BLaER1 treated with 17β-estradiol and CSF1 and Interleukin-3, amounts not matched to agents 10 nM and 100 nM (cell line): Measurements from ENCODE around the gene VEGFB.

Experiments used
- H3K27ac ChIP-seq, 11 experiments: shearing (Covaris generic); formaldehyde crosslinking; 2 replicates each; pipeline ENCODE4 v1.8.1; 2022
- H3K27me3 ChIP-seq, 11 experiments: shearing (Covaris generic); formaldehyde crosslinking; 2 replicates each; pipeline ENCODE4 v1.8.1; 2022
- H3K36me3 ChIP-seq, 11 experiments: shearing (Covaris generic); formaldehyde crosslinking; 2 replicates each; pipeline ENCODE4 v1.8.1; 2022
- H3K4me1 ChIP-seq, 10 experiments: shearing (Covaris generic); formaldehyde crosslinking; 2 replicates each; pipeline ENCODE4 v1.8.1; 2022
- H3K4me2 ChIP-seq, 11 experiments: shearing (Covaris generic); formaldehyde crosslinking; 2 replicates each; pipeline ENCODE4 v1.8.1; 2022
- H3K4me3 ChIP-seq, 10 experiments: shearing (Covaris generic); formaldehyde crosslinking; 2 replicates each; pipeline ENCODE4 v1.8.1; 2022
- H3K9ac ChIP-seq, 11 experiments: shearing (Covaris generic); formaldehyde crosslinking; 2 replicates each; pipeline ENCODE4 v1.8.1; 2022
- H3K9me3 ChIP-seq, 11 experiments: shearing (Covaris generic); formaldehyde crosslinking; replicated peaks in 1 of 11; 2 replicates each; pipeline ENCODE4 v1.8.1; 2022
- H4K20me1 ChIP-seq, 11 experiments: shearing (Covaris generic); formaldehyde crosslinking; 2 replicates each; pipeline ENCODE4 v1.8.1; 2022
- Cebpa-rat ChIP-seq, 11 experiments: shearing (Covaris generic); IDR thresholded peaks; 2 replicates each; pipeline ENCODE4 v1.8.1; 2022

Gene VEGFB

GRCh38 chr11:64231546-64231945, 2.8 kb upstream of the VEGFB start:
- Histone ChIP-seq H3K9me3 (no peaks in the 10 kb centered on the region), H3K4me3 (peak overlapping the region; percentile 65 to 79 (median 70); a peak in 17 of 20 replicates), H3K4me2 (peak overlapping the region; percentile 94 to 100 (median 99)), H3K27ac (peak overlapping the region in 8 of 11 experiments; percentile 38 to 89 (median 84); a peak in 14 of 22 replicates), H3K27me3 (no peaks in the 10 kb centered on the region), H3K4me1 (peaks cover 80 to 88% (median 83%) of the 10 kb centered on the region in 10 experiments), H3K9ac (peak overlapping the region in 10 of 11 experiments; percentile 11 to 89 (median 82); a peak in 18 of 22 replicates), H3K36me3 (peaks cover 0 to 13% (median 6%) of the 10 kb centered on the region in 11 experiments; a peak in 7 of 22 replicates), H4K20me1 (peaks cover 0 to 38% (median 11%) of the 10 kb centered on the region in 11 experiments; a peak in 10 of 22 replicates)
- TF ChIP-seq Cebpa-rat (IDR thresholded peaks at IDR 0.05): no peak

- Histone ChIP-seq H3K4me1 (peaks cover 78 to 88% (median 83%) of the 10 kb centered on the region in 10 experiments), H3K4me2 (peak overlapping the region; percentile 94 to 100 (median 99)), H3K36me3 (peaks cover 0 to 22% (median 9%) of the 10 kb centered on the region in 11 experiments; a peak in 16 of 22 replicates), H3K27me3 (no peaks in the 10 kb centered on the region), H3K9me3 (no peaks in the 10 kb centered on the region), H3K27ac (peak overlapping the region in 5 of 11 experiments; percentile 38 to 89 (median 83); a peak in 6 of 22 replicates), H4K20me1 (peaks cover 0 to 38% (median 11%) of the 10 kb centered on the region in 11 experiments; a peak in 10 of 22 replicates), H3K4me3 (peak overlapping the region in 2 of 10 experiments; percentile 77 to 79; a peak in 4 of 20 replicates), H3K9ac (peak overlapping the region in 8 of 11 experiments; percentile 11 to 89 (median 82); a peak in 11 of 22 replicates)
- TF ChIP-seq Cebpa-rat (IDR thresholded peaks at IDR 0.05): no peak
Observed at GRCh38 chr11:64232182-64232966, 2.0 kb upstream of the VEGFB start.

GRCh38 chr11:64232967-64233315, 1.4 kb upstream of the VEGFB start:
- Histone ChIP-seq H4K20me1 (peaks cover 0 to 38% (median 11%) of the 10 kb centered on the region in 11 experiments; a peak in 10 of 22 replicates), H3K36me3 (peaks cover 3 to 27% (median 15%) of the 10 kb centered on the region in 11 experiments; a peak in 20 of 22 replicates), H3K4me2 (peak overlapping the region; percentile 94 to 100 (median 99); a peak in 21 of 22 replicates), H3K4me1 (peaks cover 78 to 88% (median 83%) of the 10 kb centered on the region in 10 experiments), H3K9ac (peak overlapping the region in 7 of 11 experiments; percentile 43 to 89 (median 82); a peak in 6 of 22 replicates), H3K4me3 (no peak overlapping the region; a peak in 1 of 20 replicates), H3K9me3 (no peaks in the 10 kb centered on the region), H3K27me3 (no peaks in the 10 kb centered on the region), H3K27ac (peak overlapping the region in 2 of 11 experiments; percentile 38 to 84; a peak in 1 of 22 replicates)
- TF ChIP-seq Cebpa-rat (IDR thresholded peaks at IDR 0.05): no peak

- peak overlapping the region; percentile 93 to 99 (median 97) for H3K4me2 ChIP-seq
- no peaks in the 10 kb centered on the region for H3K9me3 ChIP-seq
- peaks cover 78 to 87% (median 83%) of the 10 kb centered on the region in 10 experiments for H3K4me1 ChIP-seq
- no peak for TF ChIP-seq Cebpa-rat (IDR thresholded peaks at IDR 0.05)
- peaks cover 13 to 38% (median 23%) of the 10 kb centered on the region in 11 experiments; a peak in 21 of 22 replicates for H3K36me3 ChIP-seq
- peaks cover 0 to 30% (median 11%) of the 10 kb centered on the region in 11 experiments; a peak in 10 of 22 replicates for H4K20me1 ChIP-seq
- peak overlapping the region; percentile 40 to 70 (median 63); a peak in 20 of 22 replicates for H3K27ac ChIP-seq
- no peaks in the 10 kb centered on the region for H3K27me3 ChIP-seq
- H3K9ac ChIP-seq: peak overlapping the region; percentile 66 to 83 (median 77)
- peak overlapping the region; percentile 67 to 84 (median 72) for H3K4me3 ChIP-seq
Observed at GRCh38 chr11:64234647-64235379, 429 bp downstream of the VEGFB start.

DNA sequence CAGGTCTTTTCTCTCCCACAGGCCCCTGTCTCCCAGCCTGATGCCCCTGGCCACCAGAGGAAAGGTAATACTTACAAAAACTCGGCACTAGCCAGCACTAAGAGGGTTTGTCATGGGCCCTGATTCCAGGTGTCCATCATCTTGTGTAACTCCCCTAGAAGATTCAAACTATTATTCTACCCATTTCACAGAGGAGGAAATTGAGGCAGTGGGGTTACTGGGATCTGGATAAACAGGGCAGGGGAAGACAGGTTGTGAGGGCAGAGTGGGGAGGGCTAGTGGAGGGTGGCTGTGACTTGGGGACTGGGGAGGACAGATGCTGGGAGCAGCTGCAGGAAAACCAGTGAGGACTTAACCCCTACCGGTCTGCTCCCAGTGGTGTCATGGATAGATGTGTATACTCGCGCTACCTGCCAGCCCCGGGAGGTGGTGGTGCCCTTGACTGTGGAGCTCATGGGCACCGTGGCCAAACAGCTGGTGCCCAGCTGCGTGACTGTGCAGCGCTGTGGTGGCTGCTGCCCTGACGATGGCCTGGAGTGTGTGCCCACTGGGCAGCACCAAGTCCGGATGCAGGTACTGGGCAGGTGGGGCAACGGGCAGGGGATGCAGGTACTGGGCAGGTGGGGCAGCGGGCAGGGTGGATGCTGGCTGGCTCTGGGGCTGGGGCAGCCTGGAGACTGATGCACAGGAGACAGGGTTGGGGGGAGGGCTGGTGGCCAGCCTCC, 1.2 kb downstream of the VEGFB start:
- H3K4me2 ChIP-seq: peak overlapping the region; percentile 93 to 99 (median 97)
- no peak for TF ChIP-seq Cebpa-rat (IDR thresholded peaks at IDR 0.05)
- H4K20me1 ChIP-seq: peaks cover 0 to 28% (median 11%) of the 10 kb centered on the region in 11 experiments; a peak in 10 of 22 replicates
- peak overlapping the region; percentile 67 to 84 (median 72) for H3K4me3 ChIP-seq
- no peaks in the 10 kb centered on the region for H3K27me3 ChIP-seq
- H3K4me1 ChIP-seq: peaks cover 83 to 90% (median 88%) of the 10 kb centered on the region in 10 experiments
- peak overlapping the region; percentile 66 to 83 (median 77); a peak in 21 of 22 replicates for H3K9ac ChIP-seq
- H3K36me3 ChIP-seq: peaks cover 13 to 38% (median 23%) of the 10 kb centered on the region in 11 experiments; a peak in 21 of 22 replicates
- H3K27ac ChIP-seq: peak overlapping the region in 6 of 11 experiments; percentile 40 to 70 (median 66); a peak in 7 of 22 replicates
- no peaks in the 10 kb centered on the region for H3K9me3 ChIP-seq

GRCh38 chr11:64237484-64237951, 3.1 kb downstream of the VEGFB start:
- peak overlapping the region in 9 of 11 experiments; percentile 26 to 95 (median 53); a peak in 12 of 22 replicates for H3K9ac ChIP-seq
- H3K4me3 ChIP-seq: no peak overlapping the region
- no peaks in the 10 kb centered on the region for H3K27me3 ChIP-seq
- TF ChIP-seq Cebpa-rat (IDR thresholded peaks at IDR 0.05): no peak
- peak overlapping the region; percentile 2 to 99 (median 50); a peak in 20 of 22 replicates for H3K4me2 ChIP-seq
- peaks cover 71 to 78% (median 77%) of the 10 kb centered on the region in 10 experiments for H3K4me1 ChIP-seq
- H3K36me3 ChIP-seq: peaks cover 13 to 39% (median 24%) of the 10 kb centered on the region in 11 experiments; a peak in 21 of 22 replicates
- H3K27ac ChIP-seq: peak overlapping the region in 7 of 11 experiments; percentile 30 to 94 (median 46); a peak in 9 of 22 replicates
- peaks cover 0 to 30% (median 14%) of the 10 kb centered on the region in 11 experiments; a peak in 14 of 22 replicates for H4K20me1 ChIP-seq
- H3K9me3 ChIP-seq: no peaks in the 10 kb centered on the region

DNA sequence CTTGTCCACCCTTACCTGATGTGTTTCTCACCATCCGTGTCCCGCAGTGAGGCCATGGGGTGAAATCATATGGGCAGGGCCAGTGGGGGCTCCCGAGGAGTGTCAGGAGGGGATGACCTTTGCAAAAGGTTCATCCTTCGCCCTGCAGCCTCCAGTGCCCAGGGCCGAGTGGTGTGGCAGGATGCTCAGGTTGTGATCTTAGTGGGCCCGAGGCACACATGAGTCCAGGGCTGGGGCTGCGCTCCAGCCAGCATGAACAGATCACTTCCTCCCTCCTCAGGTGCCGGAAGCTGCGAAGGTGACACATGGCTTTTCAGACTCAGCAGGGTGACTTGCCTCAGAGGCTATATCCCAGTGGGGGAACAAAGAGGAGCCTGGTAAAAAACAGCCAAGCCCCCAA, 3.7 kb downstream of the VEGFB start:
- peak overlapping the region in 10 of 11 experiments; percentile 26 to 95 (median 50); a peak in 17 of 22 replicates for H3K9ac ChIP-seq
- H3K27ac ChIP-seq: peak overlapping the region in 8 of 11 experiments; percentile 42 to 96 (median 54); a peak in 14 of 22 replicates
- H4K20me1 ChIP-seq: peaks cover 5 to 35% (median 19%) of the 10 kb centered on the region in 11 experiments; a peak in 20 of 22 replicates
- peaks cover 71 to 78% (median 77%) of the 10 kb centered on the region in 10 experiments for H3K4me1 ChIP-seq
- no peaks in the 10 kb centered on the region for H3K27me3 ChIP-seq
- peaks cover 14 to 44% (median 27%) of the 10 kb centered on the region in 11 experiments for H3K36me3 ChIP-seq
- TF ChIP-seq Cebpa-rat (IDR thresholded peaks at IDR 0.05): no peak
- peak overlapping the region; percentile 2 to 99 (median 50); a peak in 20 of 22 replicates for H3K4me2 ChIP-seq
- H3K4me3 ChIP-seq: no peak overlapping the region
- no peaks in the 10 kb centered on the region for H3K9me3 ChIP-seq
